T-helper 2 cell (primary cell): ENCODE results near the gene CENPX.
"Not testable (repeated sequence)": the region's sequence is repeated elsewhere in the genome, so short reads cannot be mapped to it uniquely, and the experiment has no call there.

Experiments used
- DNase-seq, 5 experiments: peaks; one replicate each; pipeline versions ENCODE4 v3.0.0 to v3.0.0-alpha.2; 2012 to 2022

Gene CENPX

DNA sequence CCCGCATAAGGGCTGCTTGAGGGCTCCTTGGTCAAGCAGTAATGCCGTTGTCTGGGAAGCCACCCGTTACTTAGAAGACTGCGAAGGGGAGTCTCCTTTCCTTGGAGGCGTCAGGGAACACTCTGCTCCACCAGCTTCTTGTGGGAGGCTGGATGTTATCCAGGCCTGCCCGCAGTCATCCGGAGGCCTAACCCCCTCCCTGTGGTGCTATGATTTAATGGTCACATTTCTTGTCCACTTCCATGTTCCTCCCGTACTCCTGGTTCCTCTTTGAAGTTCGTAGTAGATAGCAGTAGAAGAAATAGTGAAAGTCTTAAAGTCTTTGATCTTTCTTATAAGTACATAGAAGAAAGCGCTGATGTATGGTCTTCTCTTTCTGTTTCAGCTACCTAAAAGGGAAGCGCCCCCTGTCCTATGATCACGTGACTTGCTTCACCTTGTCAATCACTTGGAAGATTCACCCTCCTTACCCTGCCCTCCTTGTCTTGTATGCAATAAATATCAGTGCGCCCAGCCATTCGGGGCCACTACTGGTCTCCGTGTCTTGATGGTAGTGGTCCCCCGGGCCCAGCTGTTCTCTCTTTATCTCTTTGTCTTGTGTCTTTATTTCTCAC lies 16.2 kb upstream of the CENPX start:
- DNase-seq: not testable (repeated sequence)

DNA sequence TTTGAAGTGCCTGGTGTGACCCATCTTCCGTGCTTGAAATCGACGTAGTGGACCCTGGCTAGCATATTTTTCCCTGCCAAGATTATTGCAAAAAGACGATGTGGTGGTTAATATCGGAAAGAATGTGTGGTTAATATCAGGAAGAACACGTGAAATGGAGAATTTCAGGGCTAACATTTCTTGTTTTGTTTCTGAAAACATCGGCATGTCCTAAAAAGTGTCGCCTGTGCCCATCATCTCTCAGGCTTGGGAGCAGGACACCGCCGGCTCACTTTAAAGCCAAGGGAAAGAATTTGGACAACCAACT lies 15.2 kb upstream of the CENPX start:
- no peak for DNase-seq

DNA sequence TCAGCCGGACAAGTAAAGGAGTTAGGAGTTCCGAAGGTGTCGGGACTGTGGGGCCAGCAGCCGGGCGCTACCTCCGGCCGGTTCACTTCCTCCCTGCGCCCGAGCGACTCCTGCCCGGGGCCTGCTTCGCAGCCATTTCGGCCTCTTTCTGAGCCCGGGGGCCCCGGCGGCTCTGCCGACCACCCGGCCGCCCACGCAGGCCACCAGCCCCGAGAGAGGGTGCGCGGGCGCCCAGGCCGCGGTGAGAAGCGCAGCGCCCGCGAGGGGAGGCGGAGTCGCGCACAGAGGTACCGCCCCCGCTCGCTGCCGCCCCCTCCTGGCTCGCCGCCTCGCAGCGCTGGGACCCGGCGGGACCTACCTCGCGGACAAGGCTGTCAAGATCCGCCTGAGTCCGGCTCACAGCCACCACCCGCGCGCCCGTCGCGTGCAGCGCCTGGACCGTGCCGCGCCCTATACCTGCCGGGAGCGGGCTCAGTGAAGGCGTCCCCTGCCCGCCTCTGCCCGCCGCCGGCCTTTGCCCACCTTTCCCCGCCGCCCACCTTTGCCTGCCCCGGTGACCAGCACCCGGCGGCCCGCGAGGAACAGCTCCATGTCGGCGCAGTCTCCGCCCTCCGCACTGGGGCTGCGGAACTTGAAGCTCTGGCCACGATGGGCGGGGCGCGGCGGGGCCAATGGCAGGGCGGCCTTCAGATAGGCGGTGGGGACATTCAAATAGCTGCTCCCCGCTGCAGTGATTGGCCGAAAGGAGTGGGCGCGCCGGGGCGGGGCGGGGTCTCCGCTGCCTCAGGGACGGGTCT lies 14.6 kb upstream of the CENPX start, which contains the start of gene DCXR:
Gene DCXR (minus strand): TSS at position 606 of the 797 bp plus-strand sequence. CDS start 15 bp downstream, at position 591.
- DNase-seq: peak; percentile 91 to 98 (median 92)

DNA sequence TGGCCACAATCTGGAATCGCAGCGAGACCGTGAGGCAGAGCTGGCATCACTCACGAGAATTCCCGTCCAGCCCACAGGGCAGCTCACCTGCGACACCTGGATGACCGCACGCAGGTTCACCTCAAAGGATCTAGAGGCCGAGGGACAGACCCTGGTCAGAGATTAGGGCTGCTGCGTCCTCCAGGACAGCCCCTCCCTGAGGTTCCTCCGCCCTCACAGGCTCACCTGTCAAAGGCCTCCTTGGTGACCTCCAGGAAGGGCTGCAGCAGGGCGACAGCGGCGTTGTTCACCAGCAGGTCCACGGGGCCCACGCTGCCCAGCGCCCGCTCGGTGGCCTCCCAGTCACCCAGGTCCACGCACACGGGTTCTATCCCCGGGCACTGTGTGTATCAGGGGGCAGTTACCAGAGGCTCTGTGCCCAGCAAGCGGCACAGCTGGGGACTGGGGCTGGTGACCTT lies 14.0 kb upstream of the CENPX start:
- DNase-seq: no peak

DNA sequence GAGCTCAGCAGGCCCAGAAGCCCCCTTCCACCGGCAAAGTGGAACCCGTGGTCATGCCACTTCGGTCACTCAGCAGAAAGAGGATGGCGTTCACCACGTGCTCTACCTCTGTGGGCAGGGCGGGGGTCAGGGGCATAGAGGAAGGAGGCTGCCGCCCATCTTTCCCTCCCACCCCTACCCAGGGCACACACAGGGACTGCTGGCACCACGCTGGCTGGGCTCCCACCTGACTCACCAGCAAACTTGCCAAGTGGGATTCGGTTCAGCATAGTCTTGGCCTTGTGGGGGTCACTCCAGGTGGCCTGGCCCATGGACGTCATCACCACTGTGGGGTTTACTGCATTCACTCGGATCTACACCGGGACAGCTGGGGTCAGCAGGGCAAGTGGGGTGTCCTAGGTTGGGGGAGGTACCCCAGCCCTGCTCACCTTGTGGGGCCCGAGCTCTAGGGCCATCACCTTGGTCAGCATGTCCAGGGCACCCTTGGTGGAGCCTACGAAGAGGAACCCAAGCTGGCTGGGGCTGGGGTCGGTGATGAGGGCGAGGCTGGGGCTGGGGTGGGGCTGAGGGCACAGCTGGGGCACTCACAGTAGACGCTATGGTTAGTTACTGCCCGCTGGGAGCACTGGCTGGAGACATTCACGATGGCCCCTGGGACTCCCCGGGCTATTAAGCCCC lies 13.4 kb upstream of the CENPX start:
- DNase-seq: no peak

DNA sequence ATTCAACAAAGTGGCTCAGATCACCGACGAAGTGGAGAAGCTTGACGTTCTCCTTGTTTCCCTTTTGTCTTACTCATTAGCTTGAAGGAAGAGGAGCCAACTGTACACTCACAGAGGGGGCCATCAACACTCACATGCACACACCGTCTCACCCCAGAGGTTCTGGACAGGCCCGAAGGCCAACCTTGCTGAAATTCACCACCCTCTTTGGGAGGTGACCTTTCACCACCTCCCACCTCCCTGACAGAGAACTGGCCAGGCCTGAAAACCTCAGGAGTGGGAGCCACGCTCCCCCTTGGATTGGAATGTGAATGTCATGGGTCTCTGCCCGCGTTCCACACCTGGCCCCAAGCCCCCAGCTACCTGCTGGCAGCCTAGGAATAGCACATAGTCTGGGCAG lies 12.8 kb upstream of the CENPX start:
- DNase-seq: no peak

DNA sequence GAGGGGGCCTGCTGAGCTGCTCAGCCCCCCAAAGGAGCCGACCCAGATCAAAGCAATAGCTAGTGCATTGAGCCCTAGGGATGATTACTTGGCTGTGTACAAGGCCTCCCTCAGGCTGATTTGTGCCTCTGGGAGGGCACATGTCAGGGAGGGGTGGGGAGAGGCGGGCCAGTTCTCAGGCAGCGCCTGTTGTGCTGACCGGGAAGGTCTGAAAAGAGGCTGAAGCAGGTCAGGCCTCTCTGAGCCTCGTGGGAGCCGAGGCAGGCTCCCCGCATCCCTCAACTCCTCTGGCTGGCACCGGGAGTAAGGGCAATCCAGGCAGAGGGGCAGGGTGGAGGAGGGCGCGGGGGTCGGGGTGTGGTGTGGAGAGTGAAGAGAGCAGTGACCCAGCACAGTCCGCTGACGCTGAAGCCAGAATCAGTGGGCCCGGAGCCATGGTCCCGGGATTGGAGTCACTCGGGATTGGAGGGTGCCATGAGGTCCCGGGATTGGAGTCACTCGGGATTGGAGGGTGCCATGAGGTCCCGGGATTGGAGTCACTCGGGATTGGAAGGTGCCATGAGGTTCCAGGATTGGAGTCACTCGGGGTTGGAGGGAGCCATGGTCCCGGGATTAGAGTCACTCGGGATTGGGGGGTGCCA lies 11.8 kb upstream of the CENPX start:
- DNase-seq: no peak

DNA sequence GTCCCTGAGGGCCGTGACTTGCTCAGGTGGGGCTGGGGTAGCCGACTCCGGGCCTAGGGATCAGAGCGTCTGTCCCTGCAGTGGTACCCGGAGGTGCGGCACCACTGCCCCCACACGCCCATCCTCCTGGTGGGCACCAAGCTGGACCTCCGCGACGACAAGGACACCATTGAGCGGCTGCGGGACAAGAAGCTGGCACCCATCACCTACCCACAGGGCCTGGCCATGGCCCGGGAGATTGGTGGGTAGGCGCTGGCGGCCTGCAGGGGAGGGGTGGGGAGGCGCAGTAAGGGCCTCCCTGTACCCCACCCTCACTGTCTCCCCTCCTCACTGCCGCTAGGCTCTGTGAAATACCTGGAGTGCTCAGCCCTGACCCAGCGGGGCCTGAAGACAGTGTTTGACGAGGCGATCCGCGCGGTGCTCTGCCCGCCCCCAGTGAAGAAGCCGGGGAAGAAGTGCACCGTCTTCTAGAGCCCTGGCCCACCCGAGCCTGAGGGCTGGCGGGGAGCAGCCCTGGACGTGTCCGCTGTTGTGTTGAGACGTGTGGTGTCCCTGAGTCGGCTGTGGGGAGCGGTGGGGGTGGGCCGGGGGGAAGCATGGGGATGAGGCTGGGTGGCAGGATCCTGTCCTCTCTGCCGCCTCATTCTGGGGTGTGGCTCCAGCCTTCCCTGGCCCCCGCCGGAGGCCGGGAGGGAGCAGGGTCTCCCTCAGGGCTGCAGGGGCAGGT lies 10.8 kb upstream of the CENPX start:
- DNase-seq: no peak

DNA sequence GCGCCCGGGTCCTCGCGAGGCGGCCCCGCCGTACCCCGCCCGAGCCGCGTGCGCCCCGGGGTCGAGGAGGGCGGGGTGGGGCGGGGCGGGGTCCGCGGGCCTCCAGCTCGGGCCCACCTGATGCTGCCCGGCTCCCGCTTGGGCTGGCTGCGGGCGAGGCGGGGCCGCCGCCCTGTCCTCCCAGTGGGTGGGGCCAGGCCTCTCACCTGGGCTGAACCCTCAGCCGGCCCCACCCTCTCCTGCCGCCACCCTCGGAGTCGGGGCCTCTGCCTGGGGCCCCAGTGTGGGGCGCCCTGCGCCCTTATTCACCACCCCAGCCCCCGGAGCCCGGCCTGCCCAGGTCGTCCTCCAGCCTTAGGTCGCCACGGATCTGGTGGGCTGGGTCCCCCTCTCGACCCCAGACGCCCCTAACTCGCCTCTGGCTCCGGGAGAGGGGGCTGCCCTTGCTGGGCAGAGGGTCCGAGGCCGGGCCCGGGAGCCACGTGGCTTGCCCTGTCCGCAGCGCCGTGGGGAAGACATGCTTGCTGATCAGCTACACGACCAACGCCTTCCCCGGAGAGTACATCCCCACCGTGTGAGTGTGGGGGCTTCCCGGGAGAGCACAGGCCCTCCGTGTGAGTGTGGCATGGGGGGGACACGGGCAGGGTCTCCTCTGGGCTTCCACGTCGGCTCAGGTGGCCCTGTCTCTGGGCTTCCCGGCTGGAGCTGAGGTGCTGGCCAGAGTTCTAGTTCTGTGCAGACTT lies 9.4 kb upstream of the CENPX start:
- peak in 2 of 5 experiments; percentile 30 to 38 for DNase-seq

DNA sequence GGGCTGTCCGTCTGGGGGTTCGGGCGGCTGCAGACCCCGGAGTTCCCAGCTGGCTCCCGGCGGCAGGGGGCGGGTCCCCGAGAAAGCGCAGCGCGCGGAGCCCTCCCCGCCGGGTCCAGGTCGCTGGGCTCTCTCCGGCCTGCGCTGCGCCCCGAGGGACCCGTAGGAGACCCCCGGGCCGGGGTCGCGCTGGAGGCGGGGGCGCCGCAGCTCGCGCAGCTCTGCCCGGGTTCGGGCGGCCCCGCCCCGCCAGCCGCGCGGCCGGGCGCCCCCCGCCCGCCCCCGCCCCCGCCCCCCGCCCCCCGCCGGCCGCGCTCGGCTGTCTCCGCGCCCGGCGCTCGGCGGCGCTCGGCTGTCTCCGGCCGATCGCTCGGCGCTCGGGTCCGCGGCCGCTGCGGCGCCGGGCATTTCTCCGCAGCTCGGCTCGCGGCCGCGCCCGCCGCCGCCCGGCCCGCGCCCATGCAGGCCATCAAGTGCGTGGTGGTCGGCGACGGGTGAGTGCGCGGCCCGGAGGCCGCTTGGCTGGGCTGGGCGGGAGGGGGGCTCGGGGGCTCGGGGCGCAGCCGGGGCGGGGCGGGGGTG lies 8.7 kb upstream of the CENPX start, which contains the start of gene RAC3:
Gene RAC3 (plus strand): TSS at position 376 of the 582 bp plus-strand sequence. CDS start 84 bp downstream, at position 460.
- DNase-seq: peak in 1 of 5 experiments; percentile 53

DNA sequence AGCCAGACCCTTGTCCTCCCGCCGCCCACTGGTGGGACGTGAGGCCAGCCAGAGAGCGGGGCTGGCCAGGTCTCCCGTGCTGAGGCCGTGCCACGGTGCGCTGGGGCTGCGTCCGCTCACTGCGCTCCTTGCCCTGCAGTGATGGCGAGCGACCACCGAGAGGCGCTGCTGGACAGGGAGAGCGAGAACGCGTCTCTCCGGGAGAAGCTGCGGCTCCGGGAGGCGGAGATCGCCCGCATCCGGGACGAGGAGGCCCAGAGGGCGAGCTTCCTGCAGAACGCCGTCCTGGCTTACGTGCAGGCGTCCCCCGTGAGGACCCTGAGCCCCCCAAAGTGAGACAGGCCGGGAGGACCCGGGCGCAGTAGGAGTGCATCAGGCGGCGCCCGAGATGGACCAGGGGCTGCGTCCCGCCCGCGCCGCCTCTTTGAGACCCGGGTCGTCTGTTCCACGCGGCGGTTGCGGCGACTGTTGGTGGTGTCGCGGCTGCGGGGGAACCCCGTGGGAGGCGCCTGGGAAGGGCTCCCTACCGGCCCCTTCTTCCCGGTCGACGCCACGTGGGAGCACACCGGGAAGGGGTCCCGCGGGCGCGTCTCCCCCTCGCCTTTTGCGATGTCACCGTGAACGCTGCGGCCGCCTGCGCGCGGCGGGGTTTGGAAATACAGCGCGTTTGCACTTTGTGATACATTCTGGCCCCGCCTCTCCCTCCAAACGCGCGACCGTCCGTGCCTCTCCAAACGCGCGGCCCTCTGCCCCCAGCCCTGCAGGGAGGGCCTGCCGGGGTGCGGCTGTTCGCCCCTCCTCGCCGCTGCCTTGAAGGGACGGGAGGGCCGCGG lies 8.0 kb upstream of the CENPX start:
- peak; percentile 63 to 84 (median 72) for DNase-seq

DNA sequence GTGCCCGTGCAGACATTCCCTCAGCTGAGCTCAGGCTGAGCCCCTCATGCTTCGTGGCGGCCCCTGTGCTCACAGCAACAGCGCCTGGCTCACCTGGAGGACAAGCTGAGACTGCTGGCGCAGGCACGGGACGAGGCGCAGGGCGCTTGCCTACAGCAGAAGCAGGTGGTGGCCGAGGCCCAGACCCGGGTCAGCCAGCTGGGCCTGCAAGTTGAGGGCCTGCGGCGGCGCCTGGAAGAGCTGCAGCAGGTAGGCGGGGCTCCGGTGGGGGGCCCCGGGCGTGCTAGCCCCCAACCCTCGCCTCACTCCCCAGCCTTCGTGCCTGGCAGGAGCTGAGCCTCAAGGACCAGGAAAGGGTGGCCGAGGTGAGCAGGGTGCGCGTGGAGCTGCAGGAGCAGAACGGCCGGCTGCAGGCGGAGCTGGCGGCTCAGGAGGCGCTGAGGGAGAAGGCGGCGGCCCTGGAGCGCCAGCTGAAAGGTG lies 7.4 kb upstream of the CENPX start:
- no peak for DNase-seq

DNA sequence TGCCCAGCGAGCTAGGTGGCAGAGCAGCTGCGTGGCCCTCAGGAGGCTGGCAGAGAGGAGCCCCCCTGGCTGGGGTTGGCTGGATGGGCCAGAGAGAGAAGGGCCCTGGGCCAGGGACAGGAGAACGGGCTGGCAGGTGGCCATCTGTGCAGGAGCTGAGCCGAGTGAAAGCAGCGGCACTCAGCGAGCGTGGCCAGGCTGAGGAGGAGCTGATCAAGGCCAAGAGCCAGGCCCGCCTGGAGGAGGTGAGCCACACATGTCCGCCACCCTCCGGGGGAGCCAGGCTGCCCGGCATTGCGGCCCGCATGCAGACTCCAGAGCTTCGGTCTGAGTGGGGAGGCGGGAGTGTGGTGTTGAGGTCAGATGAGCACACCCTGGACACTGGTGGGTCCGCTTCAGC lies 6.7 kb upstream of the CENPX start:
- no peak for DNase-seq

DNA sequence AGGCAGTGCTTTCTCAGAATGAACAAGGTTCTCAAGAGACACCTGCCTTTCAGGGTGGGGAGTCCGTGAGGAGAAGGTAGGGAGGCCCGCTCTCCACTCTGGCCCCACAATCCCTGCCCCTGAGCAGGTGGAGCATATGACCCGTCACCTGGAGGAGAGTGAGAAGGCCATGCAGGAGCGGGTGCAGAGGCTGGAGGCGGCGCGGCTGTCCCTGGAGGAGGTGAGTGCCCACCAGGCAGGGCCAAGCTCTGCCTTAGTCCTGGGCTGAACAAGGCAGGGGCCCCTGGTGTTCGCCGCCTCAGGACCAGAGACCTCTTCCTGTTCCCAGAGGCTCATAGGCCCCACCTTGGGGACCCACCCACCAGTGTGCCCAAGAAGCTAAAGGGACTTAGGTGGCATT lies 6.3 kb upstream of the CENPX start:
- no peak for DNase-seq

DNA sequence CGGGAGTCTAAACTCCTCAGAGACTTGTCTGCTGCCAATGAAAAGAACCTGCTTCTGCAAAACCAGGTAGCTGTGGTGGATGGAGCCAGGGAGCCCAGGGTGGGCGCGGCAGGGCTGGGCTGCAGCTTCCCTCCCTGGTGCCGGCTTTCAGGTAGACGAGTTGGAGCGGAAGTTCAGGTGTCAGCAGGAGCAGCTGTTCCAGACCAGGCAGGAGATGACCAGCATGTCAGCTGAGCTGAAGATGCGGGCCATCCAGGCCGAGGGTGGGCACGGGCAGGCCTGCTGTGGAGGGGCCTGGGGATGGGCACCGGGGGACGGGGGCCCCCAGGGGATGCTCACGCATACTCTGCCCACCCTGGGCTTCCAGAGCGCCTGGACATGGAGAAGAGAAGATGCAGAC lies 5.6 kb upstream of the CENPX start:
- no peak for DNase-seq

DNA sequence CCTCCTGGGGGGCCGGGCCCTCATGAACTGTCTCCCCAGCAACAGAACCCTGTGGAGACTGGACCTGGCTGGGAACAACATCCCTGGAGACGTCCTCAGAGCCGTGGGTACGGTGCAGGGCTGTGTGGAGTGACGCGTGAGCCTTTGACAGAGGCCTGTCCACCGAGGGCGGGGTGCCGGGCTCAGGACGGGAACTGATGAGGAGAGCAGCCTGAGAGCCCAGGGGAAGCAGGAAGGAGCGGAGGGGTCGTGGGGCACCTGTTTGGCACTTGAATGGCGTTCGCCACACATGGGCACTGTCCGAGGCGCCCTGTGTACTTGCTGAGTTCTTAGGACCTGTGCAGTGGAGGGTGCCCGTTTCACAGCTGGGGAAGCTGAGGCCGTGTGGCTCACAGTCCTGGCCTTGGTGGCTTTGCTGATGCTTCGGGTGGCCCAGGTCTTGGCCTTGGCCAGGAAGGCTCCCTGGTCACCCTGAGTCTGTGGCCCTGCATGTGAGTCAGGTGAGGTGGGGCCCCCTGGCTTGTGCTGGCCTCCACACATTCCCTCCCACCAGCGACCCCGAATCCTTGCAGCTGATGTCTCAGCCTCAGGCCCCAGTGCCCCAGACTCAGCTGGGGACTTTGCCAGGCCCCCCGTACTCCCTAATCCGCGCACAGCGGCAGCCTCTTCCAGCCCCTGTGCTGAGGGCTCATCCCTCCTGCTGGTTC lies 2.9 kb upstream of the CENPX start:
- no peak for DNase-seq

DNA sequence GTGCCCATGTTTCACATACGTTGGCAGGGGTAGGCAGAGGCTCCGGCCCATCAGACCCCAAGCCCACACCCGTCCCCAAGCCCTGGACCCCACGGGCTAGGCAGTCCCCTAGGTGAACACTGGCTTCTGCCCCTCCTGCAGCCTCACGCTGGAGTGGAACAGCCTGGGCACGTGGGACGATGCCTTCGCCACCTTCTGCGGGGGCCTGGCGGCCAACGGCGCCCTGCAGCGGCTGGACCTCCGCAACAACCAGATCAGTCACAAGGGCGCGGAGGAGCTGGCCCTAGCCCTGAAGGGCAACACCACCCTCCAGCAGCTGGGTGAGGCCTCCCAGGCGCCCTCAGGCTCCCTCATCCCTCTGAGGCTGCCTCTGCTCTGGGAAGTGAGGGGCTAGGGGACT lies 2.2 kb upstream of the CENPX start:
- no peak for DNase-seq

DNA sequence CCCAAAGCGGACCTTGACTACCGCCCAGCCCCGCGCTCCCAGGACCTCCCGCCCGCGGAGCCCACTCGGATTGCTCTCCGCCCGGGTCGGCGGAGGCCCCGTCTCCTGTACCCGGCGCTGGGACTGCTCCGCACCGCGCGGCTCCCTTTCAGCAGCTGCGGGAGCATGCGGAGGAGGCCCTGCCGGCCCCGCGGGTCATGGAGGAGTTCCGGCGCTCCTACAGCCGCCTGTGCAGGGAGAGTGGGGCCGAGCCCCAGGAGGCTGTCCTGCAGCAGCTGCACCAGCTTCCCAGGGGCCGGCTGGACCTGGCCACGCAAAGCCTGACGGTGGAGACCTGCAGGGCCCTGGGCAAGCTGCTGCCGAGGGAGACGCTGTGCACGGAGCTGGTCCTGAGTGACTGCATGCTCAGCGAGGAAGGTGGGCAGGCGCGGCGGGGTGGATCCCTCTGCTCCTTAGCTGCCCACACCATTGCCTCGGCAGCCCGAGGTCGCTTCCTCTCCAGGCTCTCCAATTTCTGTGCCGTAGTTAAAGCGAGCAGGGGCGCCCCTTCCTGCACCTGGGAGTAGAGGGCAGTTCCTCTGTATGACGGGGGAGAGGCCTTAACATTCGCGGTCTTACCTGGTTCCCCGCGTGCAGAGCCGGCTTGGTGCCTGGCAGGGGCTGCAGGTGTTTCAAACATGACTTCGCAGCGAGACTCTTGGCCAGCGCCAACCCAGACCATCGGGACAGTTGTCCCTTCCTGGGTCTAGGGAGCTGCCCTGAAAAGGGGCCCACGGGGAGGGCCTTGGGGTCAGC lies 966 bp upstream of the CENPX start:
- peak in 2 of 5 experiments; percentile 10 to 35 for DNase-seq

DNA sequence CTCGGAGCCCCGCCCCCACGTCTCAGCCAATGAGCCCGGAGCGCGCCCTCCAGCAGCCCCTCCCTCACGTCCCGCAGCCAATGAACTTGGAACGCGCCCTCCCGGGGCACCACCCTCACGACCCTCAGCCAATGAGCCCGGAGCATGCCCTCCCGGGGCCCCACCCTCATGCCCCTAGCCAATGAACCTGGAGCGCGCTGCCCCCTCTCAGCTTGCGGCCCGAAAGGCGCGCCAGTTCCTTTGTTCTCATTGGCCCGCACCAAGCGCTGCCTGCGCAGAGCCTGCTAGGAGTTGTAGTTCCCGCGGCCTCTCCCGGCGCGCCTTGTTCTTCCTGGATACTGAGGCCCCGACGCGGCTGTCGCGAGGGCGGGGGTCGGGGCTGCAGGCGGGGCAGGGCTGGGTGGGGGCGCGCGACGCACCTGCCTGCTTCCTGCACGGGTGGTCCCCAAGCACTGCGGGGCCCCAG lies 336 bp upstream of the CENPX start, which contains the start of gene LRRC45:
Gene LRRC45 (plus strand): TSS at position 325 of the 466 bp plus-strand sequence. CDS start 339 bp downstream, outside the sequence.
- peak; percentile 99 to 100 (median 99) for DNase-seq
